HepG2 (cell line): ENCODE results near the gene TMEM11. TPM values are rescaled to one million over a fixed set of nuclear protein-coding genes. Genes with fewer than 3 reads are reported as not detected.

Experiments used
- ATAC-seq: fragments of 200-7000 bp; cut with Tn5 transposase; 3 replicates; pipeline ENCODE4 v1.9.1; 2020; ENCODE audit warnings: mild to moderate bottlenecking, moderate library complexity
- BruUV-seq: library from RNA; stranded (reverse); fragments of 400-500 nt; replicated peaks from 2 replicates; lab custom pipeline; 2021; lab: Mats Ljungman, UMichigan
- CTCF ChIA-PET: fragments of 300-600 bp; formaldehyde crosslinking; extraction: SDS; loops from one replicate; lab custom pipeline; 2021; ENCODE audit warnings: low total read pairs, inconsistent platforms, low intra/inter-chr PET ratio; lab: Yijun Ruan, JAX
- POLR2A ChIA-PET: fragments of 350-600 bp; sonication (Branson Sonifier 250); formaldehyde crosslinking; loops from one replicate; lab custom pipeline; 2020; ENCODE audit warnings: antibody characterized with exemption, inconsistent platforms; lab: Yijun Ruan, JAX
- DNase-seq: peaks from one replicate; pipeline ENCODE4 v3.0.0-alpha.2; 2015; ENCODE audit warnings: low spot score
- FAIRE-seq: peaks from 3 replicates; lab custom pipeline; 2011; peaks lifted over from hg19 to GRCh38; lab: Jason Lieb, UNC
- H2AFZ ChIP-seq: one replicate; pipeline ENCODE4 v1.6.1; 2011; ENCODE audit warnings: low read length, inconsistent platforms
- H3K27ac ChIP-seq: fragments of 300-600 bp; 3 replicates; pipeline ENCODE4 v1.8.0; 2011; ENCODE audit warnings: mixed run types, mild to moderate bottlenecking, mixed read lengths, low read length, inconsistent platforms; ENCODE audit not compliant: insufficient read depth; ENCODE audit errors: extremely low read length
- H3K27me3 ChIP-seq, 2 experiments: fragments of 200-600 bp in 1 of 2; 2 replicates in 1 of 2; 3 replicates in 1 of 2; pipeline versions ENCODE4 v1.6.0 to v1.8.0; 2011; ENCODE audit warnings: low read length in 2 of 2, mild to moderate bottlenecking in 2 of 2, moderate library complexity in 2 of 2, inconsistent platforms in 1 of 2; ENCODE audit not compliant: insufficient read depth in 2 of 2, control insufficient read depth in 1 of 2
- H3K36me3 ChIP-seq, 2 experiments: fragments of 200-600 bp in 1 of 2; replicated peaks in 1 of 2; 2 replicates in 1 of 2; 3 replicates in 1 of 2; pipeline versions ENCODE4 v1.5.1 to v1.8.0; 2011; ENCODE audit warnings: low read length in 2 of 2, inconsistent platforms in 1 of 2; ENCODE audit not compliant: insufficient read depth in 2 of 2, control insufficient read depth in 1 of 2
- H3K4me1 ChIP-seq: 2 replicates; pipeline ENCODE4 v1.5.1; 2012; ENCODE audit warnings: low read length, inconsistent platforms; ENCODE audit not compliant: insufficient read depth
- H3K4me2 ChIP-seq: 2 replicates; pipeline ENCODE4 v1.6.0; 2011; ENCODE audit warnings: low read depth, low read length, inconsistent platforms
- H3K4me3 ChIP-seq, 3 experiments: fragments of 200-600 bp in 1 of 3; sonication (generic), shearing (Covaris generic) in 1 of 3; replicated peaks in 1 of 3; 2 replicates each; pipeline ENCODE4 v1.5.1; 2011 to 2016; ENCODE audit warnings: low read length in 3 of 3, inconsistent platforms in 2 of 3, low read depth in 2 of 3, mild to moderate bottlenecking in 2 of 3, control low read depth in 1 of 3, mixed read lengths in 1 of 3; ENCODE audit not compliant: insufficient read depth in 1 of 3
- H3K79me2 ChIP-seq: one replicate; pipeline ENCODE4 v1.6.1; 2011; ENCODE audit warnings: low read length, inconsistent platforms; ENCODE audit not compliant: insufficient read depth
- H3K9ac ChIP-seq: 2 replicates; pipeline ENCODE4 v1.6.0; 2011; ENCODE audit warnings: mild to moderate bottlenecking, low read depth, low read length, inconsistent platforms; ENCODE audit not compliant: insufficient read depth
- H3K9me3 ChIP-seq: 2 replicates; pipeline ENCODE4 v1.5.1; 2012; ENCODE audit warnings: mild to moderate bottlenecking, low read length
- H4K20me1 ChIP-seq: 2 replicates; pipeline ENCODE4 v1.6.0; 2011; ENCODE audit warnings: inconsistent platforms, mild to moderate bottlenecking, low read length, moderate library complexity; ENCODE audit not compliant: insufficient read depth
- ADNP ChIP-seq: sonication (generic); formaldehyde crosslinking; IDR thresholded peaks from 2 replicates; pipeline ENCODE4 v1.4.0; 2020; ENCODE audit warnings: missing genetic modification reagents
- FOSL1 ChIP-seq: sonication (generic); formaldehyde crosslinking; IDR thresholded peaks from 2 replicates; pipeline ENCODE4 v1.9.0; 2021; ENCODE audit warnings: missing genetic modification reagents, borderline replicate concordance
- HIC2 ChIP-seq: sonication (generic); formaldehyde crosslinking; IDR thresholded peaks from 2 replicates; pipeline ENCODE4 v1.9.0; 2022; ENCODE audit warnings: low read depth, missing genetic modification reagents
- HINFP ChIP-seq: sonication (generic); formaldehyde crosslinking; IDR thresholded peaks from 2 replicates; pipeline ENCODE4 v1.4.0; 2020; ENCODE audit warnings: low read depth, mild to moderate bottlenecking, missing genetic modification reagents
- IRX3 ChIP-seq: sonication (generic); formaldehyde crosslinking; IDR thresholded peaks from 2 replicates; pipeline ENCODE4 v1.8.1; 2023; ENCODE audit warnings: mild to moderate bottlenecking, low read depth, missing genetic modification reagents, borderline replicate concordance
- MNT ChIP-seq: fragments of 450-650 bp; IDR thresholded peaks from 2 replicates; pipeline ENCODE4 v1.6.1; 2016
- SMARCE1 ChIP-seq: fragments of 450-650 bp; IDR thresholded peaks from 2 replicates; pipeline ENCODE4 v1.6.1; 2017; ENCODE audit warnings: borderline replicate concordance
- SP4 ChIP-seq: sonication (generic); formaldehyde crosslinking; IDR thresholded peaks from 2 replicates; pipeline ENCODE4 v1.8.1; 2023; ENCODE audit warnings: mild to moderate bottlenecking, missing genetic modification reagents
- ZFYVE20 ChIP-seq: sonication (generic); formaldehyde crosslinking; IDR thresholded peaks from 2 replicates; pipeline ENCODE4 v1.8.0; 2023; ENCODE audit warnings: low read depth, mild to moderate bottlenecking, moderate library complexity, missing genetic modification reagents, borderline replicate concordance
- ZNF224 ChIP-seq: sonication (generic); formaldehyde crosslinking; IDR thresholded peaks from 2 replicates; pipeline ENCODE4 v1.5.0; 2020; ENCODE audit warnings: mild to moderate bottlenecking, missing genetic modification reagents
- ZNF530 ChIP-seq: sonication (generic); formaldehyde crosslinking; IDR thresholded peaks from 2 replicates; pipeline ENCODE4 v1.5.0; 2020; ENCODE audit warnings: low read depth, mild to moderate bottlenecking, missing genetic modification reagents
- ZNF768 ChIP-seq: sonication (generic); formaldehyde crosslinking; IDR thresholded peaks from 2 replicates; pipeline ENCODE4 v1.4.0; 2020; ENCODE audit warnings: missing genetic modification reagents
- WGBS: methylation state at CpG from one replicate; pipeline ENCODE4 v1.1.6; 2017; ENCODE audit warnings: low lambda C conversion rate; 5-methylcytosine and 5-hydroxymethylcytosine counted together
- in situ Hi-C: cut with HindIII; loops from 2 replicates; pipeline ENCODE4 v1.10.0; 2017; ENCODE audit warnings: low pct_unique_long_range_greater_than_20kb; ENCODE audit not compliant: extremely low pct_ligation_motif_present
- intact Hi-C: fragments of 100-400 bp; cut with micrococcal nuclease; formaldehyde crosslinking; loops from one replicate; pipeline ENCODE4 v1.10.0; 2022; ENCODE audit not compliant: unreplicated experiment
- polyA plus RNA-seq, 8 experiments: library from polyadenylated mRNA; depleted of rRNA in 3 of 8; stranded (reverse) in 7 of 8; unstranded in 1 of 8; fragments of >200 nt; fragmentation: Illumina TruSeq in 4 of 8; extraction: Trizol in 4 of 8; gene quantifications; 2 replicates each; pipeline versions ENCODE4 v1.2.1 to v1.2.3, GENCODE V29; 2011 to 2016; ENCODE audit warnings: low read depth in 4 of 8, missing spikeins in 1 of 8, mixed read lengths in 1 of 8; ENCODE audit not compliant: insufficient read depth in 1 of 8
- total RNA-seq, 5 experiments: library from RNA; depleted of rRNA; stranded (reverse); fragments of >200 nt; fragmentation: Illumina TruSeq; extraction: Trizol; gene quantifications; 2 replicates each; pipeline ENCODE4 v1.2.3, GENCODE V29; 2016; ENCODE audit warnings: low read depth in 1 of 5

The TMEM11 gene
- total and polyA plus RNA-seq, 2 of the 13 experiments (the other 11 are each of a cell fraction or from before 2014, with no cell fraction given), result 18.7 to 35.0 TPM

GRCh38 chr17:21262259-21262993 is 48.5 kb upstream of the TMEM11 start:
- no TSS peak for BruUV-seq

GRCh38 chr17:21258593-21258992 is 44.6 kb upstream of the TMEM11 start:
- intact Hi-C loops, result no loop called here
- CTCF ChIA-PET, result no interaction called here
- no peak for DNase-seq
- H3K27me3 ChIP-seq, result peaks cover 2 to 10% of the 10 kb centered on the region in 2 experiments; a peak in 3 of 5 replicates
- no peaks in the 10 kb centered on the region for H3K79me2 ChIP-seq
- no peak overlapping the region for H3K4me3 ChIP-seq
- no peaks in the 10 kb centered on the region for H4K20me1 ChIP-seq
- no peaks in the 10 kb centered on the region for H3K36me3 ChIP-seq
- no peak overlapping the region for H2AFZ ChIP-seq
- POLR2A ChIA-PET, result no interaction called here
- H3K4me2 ChIP-seq, result no peak overlapping the region
- H3K27ac ChIP-seq, result no peak overlapping the region
- no TSS peak for BruUV-seq
- no peak for ATAC-seq
- no peaks in the 10 kb centered on the region for H3K9me3 ChIP-seq
- H3K4me1 ChIP-seq, result peaks cover 6% of the 10 kb centered on the region
- H3K9ac ChIP-seq, result no peak overlapping the region
- in situ Hi-C loops, result no loop called here
- no peak for FAIRE-seq
- 52% methylated on average over 7 of the region's 7 CpGs for WGBS
- TF ChIP-seq SP4 (no peak), HINFP (CRISPR knock-in tag) (no peak), SMARCE1 (no peak), MNT (no peak), HIC2 (no peak), FOSL1 (CRISPR knock-in tag) (no peak), ZNF530 (CRISPR knock-in tag) (no peak), ZFYVE20 (CRISPR knock-in tag) (no peak), ADNP (CRISPR knock-in tag) (no peak), IRX3 (CRISPR knock-in tag) (no peak)

More at GRCh38 chr17:21262259-21262993, 48.5 kb upstream of the TMEM11 start:
- no peak; the same call in 2 of the 3 replicates for ATAC-seq
- no peak for FAIRE-seq
- intact Hi-C loops, result no loop called here
- H3K4me3 ChIP-seq, result no peak overlapping the region
- no peaks in the 10 kb centered on the region for H3K79me2 ChIP-seq
- ChIA-PET CTCF (no interaction called here), POLR2A (no interaction called here)
- TF ChIP-seq ZNF768 (CRISPR knock-in tag), result peak; percentile 94
- TF ChIP-seq ZNF224 (CRISPR knock-in tag), result no peak
- no peak overlapping the region for H3K27ac ChIP-seq
- H2AFZ ChIP-seq, result no peak overlapping the region
- H3K27me3 ChIP-seq, result peaks cover 2% of the 10 kb centered on the region in 2 experiments; a peak in 2 of 5 replicates
- 69% methylated on average over 6 of the region's 12 CpGs for WGBS
- in situ Hi-C loops, result no loop called here
- no peak overlapping the region for H3K4me2 ChIP-seq
- H3K4me1 ChIP-seq, result no peaks in the 10 kb centered on the region
- H3K9ac ChIP-seq, result no peak overlapping the region
- no peak for DNase-seq
- H3K9me3 ChIP-seq, result no peaks in the 10 kb centered on the region
- no peaks in the 10 kb centered on the region for H3K36me3 ChIP-seq
- no peaks in the 10 kb centered on the region for H4K20me1 ChIP-seq
